Measurements from ENCODE around the gene RAMAC.
"Not testable (repeated sequence)": the region's sequence is repeated elsewhere in the genome, so short reads cannot be mapped to it uniquely, and the experiment has no call there.

The RAMAC gene

GRCh38 chr15:82985688-82986441 is at the start of gene RAMAC:
RAMAC (plus strand) TSS chr15:82986210; CDS start chr15:82989019, 2,809 bp downstream.
- peak; percentile 76 for DNase-seq

GRCh38 chr15:82936966-82937711 is 48.9 kb upstream of the RAMAC start:
- no peak for DNase-seq

- DNase-seq = no peak
Measured at GRCh38 chr15:82937712-82938058, 48.3 kb upstream of the RAMAC start.

- not testable (repeated sequence) for DNase-seq
Measured at GRCh38 chr15:82939678-82940077, 46.3 kb upstream of the RAMAC start.

GRCh38 chr15:82942691-82943090 is 43.3 kb upstream of the RAMAC start:
- no peak for DNase-seq

- no peak for DNase-seq
Measured at GRCh38 chr15:82943176-82943575, 42.8 kb upstream of the RAMAC start.

GRCh38 chr15:82944056-82944455 is 42.0 kb upstream of the RAMAC start:
- DNase-seq = no peak

GRCh38 chr15:82944821-82945220 is 41.2 kb upstream of the RAMAC start:
- DNase-seq = no peak

GRCh38 chr15:82945326-82945725 is 40.7 kb upstream of the RAMAC start:
- DNase-seq = no peak

- no peak for DNase-seq
Measured at GRCh38 chr15:82946155-82946701, 39.8 kb upstream of the RAMAC start.

- DNase-seq = no peak
Measured at GRCh38 chr15:82950295-82950694, 35.7 kb upstream of the RAMAC start.

GRCh38 chr15:82950746-82951370 is 35.2 kb upstream of the RAMAC start:
- no peak for DNase-seq

GRCh38 chr15:82951472-82952157 is 34.4 kb upstream of the RAMAC start:
- DNase-seq = peak; percentile 12

- DNase-seq = no peak
Measured at GRCh38 chr15:82952158-82953081, 33.6 kb upstream of the RAMAC start, which contains the start of gene HOMER2. HOMER2 (minus strand) TSS chr15:82952720; CDS start chr15:82952535, 185 bp downstream.

- DNase-seq = no peak
Measured at GRCh38 chr15:82958638-82959037, 27.4 kb upstream of the RAMAC start.

GRCh38 chr15:82959423-82959822 is 26.6 kb upstream of the RAMAC start:
- DNase-seq = no peak

- no peak for DNase-seq
Measured at GRCh38 chr15:82960766-82961165, 25.2 kb upstream of the RAMAC start.

- DNase-seq = no peak
Measured at GRCh38 chr15:82963471-82964341, 22.3 kb upstream of the RAMAC start.

GRCh38 chr15:82964890-82965289 is 21.1 kb upstream of the RAMAC start:
- DNase-seq = no peak

GRCh38 chr15:82966671-82967071 is 19.3 kb upstream of the RAMAC start:
- no peak for DNase-seq

GRCh38 chr15:82968066-82968465 is 17.9 kb upstream of the RAMAC start:
- no peak for DNase-seq

Data from NCI-H1436 treated with DMSO at 0.1 percent for 48 hours (cell line).